ENCODE measurements around the gene MEP1B.
A peak's percentile ranks its signal among the peaks of the same experiment; 100 is the strongest.
"Not testable (repeated sequence)": the region's sequence is repeated elsewhere in the genome, so short reads cannot be mapped to it uniquely, and the experiment has no call there.

Gene MEP1B

DNA sequence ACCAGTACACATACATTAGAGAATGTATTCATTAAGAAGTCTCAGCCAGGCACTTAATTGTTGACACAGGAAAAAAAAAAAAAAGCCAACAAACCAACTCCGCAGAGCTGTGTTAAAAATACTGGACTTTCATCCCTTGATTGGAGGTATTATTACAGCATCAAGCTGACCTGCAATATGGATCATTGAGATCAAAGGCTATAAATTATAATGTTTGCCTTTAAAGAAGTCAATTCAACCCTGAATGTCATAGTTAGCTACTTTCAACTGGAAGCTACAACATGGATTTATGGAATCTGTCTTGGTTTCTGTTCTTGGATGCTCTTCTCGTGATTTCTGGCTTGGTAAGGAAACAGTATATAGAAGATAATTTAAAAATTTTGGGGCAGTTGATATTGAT is at the start of gene MEP1B:
TSS of gene MEP1B (plus strand) at position 250 of the 400 bp plus-strand sequence. CDS start at position 282, 32 bp downstream.
- DNase-seq (ENCODE audit: low read depth): no peak

- DNase-seq (ENCODE audit: low read depth): no peak
Observed at GRCh38 chr18:32148185-32148870, 41.5 kb upstream of the MEP1B start.

DNA sequence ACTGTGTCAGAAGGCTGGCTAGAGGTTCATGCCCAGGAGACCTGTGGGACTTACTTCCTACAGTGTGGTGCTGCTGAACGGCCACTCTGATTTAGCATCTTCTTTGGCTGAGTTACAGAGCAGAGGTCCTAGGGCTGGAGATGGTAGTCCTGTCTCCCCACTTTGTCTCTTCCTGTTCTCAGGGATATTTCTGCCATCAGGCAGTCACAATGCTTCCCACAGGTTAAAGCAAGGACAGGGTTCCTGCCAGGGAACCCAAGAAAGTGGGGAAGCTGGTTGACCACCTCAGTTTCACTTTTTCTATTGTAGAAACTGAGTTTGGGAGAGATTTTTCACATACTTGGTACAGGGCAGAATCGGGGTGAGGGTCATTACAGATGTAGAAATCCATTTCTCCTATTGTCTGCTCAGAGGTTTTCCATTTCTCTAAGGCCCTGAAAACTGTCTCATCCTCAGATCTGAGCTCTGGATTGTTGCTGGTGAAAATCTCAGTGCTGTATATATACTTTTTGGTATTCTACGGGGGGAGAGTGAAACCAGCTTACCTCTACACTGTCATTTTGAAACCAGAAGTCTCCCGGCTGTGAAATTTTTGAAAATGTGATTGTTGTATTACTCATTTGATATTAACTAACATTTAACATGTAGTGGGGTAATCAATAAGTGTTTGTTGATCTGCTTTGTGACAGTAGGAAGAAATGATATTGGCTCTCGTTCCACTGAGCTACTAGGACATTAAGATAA is 37.0 kb upstream of the MEP1B start:
- DNase-seq (ENCODE audit: low read depth): no peak

GRCh38 chr18:32156855-32157254 is 33.0 kb upstream of the MEP1B start:
- no peak for DNase-seq (ENCODE audit: low read depth)

GRCh38 chr18:32157580-32157979 is 32.3 kb upstream of the MEP1B start:
- DNase-seq (ENCODE audit: low read depth): no peak

DNA sequence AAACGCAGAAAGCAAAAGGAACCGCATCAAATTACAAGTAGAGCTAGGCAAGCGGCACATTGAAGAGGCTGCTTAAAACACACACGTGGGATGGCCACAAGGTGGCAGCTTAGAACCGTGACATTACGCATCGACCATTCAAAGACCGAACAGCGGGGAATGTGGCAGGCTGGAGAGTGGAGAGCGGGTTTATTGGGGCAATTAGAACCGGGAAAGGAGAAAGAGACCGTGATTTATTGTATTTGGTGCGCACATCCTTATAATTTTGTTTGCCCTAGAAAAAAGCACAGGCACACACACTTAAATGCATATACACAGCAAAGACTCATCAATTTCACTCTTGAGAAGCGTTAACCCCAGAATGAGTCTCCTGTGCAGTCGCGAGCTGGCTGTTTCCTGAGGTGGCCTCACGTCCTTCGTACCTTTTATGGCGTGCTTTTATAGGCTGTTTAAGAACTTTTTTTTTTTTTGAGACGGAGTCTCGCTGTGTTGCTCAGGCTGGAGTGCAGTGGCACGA is 31.7 kb upstream of the MEP1B start:
- peak; percentile 82 for DNase-seq (ENCODE audit: low read depth)

GRCh38 chr18:32158631-32159030 is 31.2 kb upstream of the MEP1B start:
- DNase-seq (ENCODE audit: low read depth): not testable (repeated sequence)

DNA sequence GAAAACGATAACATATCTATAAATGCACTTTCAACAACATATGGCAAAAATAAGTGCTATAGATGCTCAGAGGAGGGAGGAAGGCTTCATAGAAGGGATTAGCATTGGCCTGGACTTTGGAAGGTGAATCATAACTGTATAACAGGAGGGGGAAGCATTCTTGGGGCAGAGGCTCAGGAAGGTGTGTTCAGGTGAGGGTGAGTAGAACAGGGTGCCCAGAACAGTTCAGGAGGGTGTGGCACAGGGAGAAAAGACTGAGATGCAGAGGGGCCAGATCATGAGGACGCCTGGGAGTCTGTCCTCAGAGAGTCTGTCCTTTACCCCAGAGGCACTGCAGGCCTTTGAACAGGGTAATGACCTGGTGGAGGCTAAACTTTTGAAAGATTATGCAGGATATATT is 29.3 kb upstream of the MEP1B start:
- DNase-seq (ENCODE audit: low read depth): no peak

GRCh38 chr18:32167980-32168730 is 21.7 kb upstream of the MEP1B start:
- DNase-seq (ENCODE audit: low read depth): no peak

DNA sequence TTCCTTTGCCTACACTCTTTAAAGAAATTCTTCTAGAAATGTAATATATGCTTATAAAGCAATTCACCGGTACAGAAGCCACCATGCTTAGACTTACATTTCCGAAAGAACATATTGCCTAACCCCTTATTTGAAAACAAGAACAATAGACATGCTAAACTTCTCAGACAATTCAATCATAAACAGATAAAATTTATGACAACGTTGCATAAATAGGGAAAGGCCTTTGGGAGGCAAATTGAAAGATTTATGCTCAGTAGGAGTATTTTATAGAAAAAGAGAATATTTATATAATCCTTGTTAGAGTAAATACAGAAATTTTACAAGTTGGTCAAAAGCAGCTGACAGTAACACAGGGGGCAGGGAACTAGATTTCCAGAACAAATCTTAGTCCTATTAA is 16.2 kb upstream of the MEP1B start:
- DNase-seq (ENCODE audit: low read depth): no peak

- DNase-seq (ENCODE audit: low read depth): no peak
Observed at GRCh38 chr18:32174719-32175118, 15.1 kb upstream of the MEP1B start.

DNA sequence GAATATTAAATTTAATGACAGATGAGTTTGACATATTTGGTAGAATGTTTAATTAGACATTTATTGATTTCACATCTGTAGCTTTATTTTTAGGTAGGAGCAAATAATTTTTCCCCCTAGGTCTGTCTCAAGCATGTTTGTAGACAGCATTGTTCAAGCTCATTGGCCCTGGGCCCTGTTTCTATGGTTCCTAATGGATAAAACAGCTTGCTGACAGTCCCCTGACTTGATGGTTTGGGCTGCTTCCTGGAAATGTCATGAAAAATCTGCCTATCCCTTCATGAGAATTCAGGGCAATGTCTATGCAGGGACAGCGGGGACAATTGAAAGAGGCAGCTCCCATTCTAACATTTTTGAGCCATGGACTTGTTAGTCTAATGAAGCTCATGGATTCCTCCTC is 14.6 kb upstream of the MEP1B start:
- DNase-seq (ENCODE audit: low read depth): no peak

DNA sequence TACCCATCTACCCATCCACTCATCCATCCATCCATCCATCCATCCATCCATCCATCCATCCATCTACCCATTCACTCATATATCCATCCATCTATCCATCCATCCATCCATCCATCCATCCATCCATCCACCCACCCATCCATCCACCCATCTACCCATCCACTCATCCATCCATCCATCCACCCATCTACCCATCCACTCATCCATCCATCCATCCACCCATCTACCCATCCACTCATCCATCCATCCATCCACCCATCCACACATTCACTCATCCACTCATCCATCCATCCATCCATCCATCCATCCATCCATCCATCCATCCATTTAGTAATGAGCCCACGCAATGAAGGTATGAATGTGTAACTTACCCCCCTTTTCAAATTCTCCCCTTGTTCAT is 13.1 kb upstream of the MEP1B start:
- not testable (repeated sequence) for DNase-seq (ENCODE audit: low read depth)

DNA sequence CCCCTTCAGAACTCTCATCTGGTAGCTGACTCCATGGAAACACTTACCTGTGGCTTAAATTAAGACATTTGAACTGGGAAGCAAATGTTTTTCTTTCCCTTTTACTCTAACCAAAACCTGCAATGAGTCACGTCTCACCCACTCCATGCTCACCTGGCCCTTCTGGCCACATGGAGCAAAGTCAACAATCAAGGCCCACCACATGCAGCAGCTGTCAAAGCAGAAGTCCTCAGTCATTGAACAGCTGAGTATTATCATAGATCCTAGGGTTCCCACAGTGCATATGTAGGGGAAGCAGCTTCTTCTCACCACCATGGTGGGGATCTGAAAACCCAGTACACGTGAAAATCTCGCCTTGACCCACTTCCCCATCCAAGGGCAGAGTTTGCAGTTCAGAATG is 12.3 kb upstream of the MEP1B start:
- DNase-seq (ENCODE audit: low read depth): no peak

GRCh38 chr18:32183503-32183902 is 6.3 kb upstream of the MEP1B start:
- DNase-seq (ENCODE audit: low read depth): no peak

- no peak for DNase-seq (ENCODE audit: low read depth)
Observed at GRCh38 chr18:32190209-32190608, 370 bp downstream of the MEP1B start.

DNA sequence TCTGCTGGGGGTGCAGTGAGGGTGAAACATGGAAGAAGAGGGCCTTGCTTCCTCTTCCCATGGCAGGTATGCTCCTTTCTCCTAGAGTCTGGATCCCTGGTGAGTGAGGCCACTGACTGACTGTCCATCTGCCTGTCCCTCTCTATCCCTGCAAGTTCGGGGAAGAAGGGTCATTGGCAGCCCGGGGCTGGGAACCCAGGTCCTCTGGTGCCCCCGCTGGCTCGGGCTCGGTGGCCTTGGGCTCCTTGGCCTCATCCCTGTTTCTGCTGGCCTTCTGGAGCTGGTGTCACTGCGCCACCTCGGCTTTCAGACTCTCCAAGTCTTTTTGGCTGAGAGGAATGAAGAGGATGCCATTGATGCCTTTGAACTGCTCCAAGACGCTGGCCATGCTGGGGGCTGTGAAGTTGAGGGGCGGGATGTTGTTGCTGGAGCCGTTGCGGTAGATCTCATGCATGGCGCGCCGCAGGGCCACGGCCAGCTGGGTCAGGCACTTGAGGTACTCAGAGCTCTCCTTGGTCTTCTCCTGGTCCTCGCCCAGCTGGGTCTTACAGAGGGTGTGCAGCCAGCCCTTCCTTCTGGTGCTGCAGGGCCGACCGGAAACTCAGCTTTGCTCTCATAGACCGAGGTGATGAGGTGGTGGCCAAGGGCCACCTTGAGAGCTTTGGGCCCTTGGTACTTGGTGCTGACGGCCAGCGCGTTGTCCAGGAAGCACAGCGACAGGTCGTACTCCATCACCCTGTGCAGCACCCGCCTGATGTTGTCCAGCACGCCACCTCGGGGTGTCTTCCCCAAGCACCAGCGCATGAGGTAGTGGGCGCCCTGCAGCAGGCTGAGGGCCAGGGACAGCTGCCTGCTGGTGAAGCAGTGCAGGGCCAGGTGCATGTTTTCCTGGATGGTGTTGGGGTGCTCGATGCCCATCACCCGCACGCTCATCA is 6.3 kb downstream of the MEP1B start:
- DNase-seq (ENCODE audit: low read depth): no peak

DNA sequence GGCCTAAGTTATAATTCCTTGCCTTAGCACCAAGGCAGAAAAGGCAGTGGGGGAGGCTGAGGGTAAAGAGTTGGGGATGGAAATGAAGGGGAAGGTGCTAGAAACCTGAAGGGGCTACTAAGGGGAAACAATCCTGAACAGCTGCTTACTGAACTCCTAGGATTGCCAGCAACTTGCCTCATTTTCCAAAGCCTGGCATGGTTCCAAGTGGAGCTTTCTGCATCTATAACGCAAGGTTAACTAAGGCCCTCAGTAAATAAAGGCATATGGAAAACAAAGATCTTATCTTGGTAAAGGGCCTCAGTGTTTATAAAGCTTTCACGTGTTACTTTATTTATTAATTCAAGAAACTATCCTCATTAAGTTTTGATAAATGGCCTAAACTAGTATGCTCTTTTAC is 10.9 kb downstream of the MEP1B start:
- DNase-seq (ENCODE audit: low read depth): no peak

DNA sequence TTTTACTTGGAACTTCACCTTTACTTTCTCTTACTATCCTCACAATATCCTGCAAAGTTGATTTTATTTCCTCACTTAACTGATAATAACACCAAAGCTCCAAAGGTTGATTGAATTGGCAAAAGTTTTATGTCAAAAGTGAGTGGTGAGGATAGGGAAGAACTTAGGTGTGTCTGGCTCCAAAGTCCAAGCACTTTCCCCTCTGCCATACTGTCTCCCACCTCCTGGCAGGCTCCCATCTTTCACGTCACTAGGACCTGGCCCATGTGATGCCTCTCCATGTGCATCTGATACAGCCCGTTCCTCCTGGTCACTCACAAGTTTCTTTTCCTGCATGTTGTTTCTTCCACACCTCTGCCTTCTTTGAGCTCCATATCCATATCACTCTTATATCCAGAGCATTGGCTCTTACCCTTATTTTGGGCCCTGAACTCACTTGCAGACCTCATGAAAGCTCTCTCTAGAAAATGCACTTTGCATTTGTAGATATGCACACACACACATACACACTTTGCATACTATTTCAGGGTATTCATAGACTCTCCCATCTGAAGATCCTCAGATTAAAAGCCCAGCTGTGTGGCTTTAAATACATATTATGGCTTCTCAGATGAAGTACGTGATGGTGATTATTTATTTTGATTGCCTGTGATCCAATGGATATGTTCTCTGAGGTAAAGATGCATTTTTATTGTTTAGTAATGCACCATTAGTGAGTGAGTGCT is 12.3 kb downstream of the MEP1B start:
- no peak for DNase-seq (ENCODE audit: low read depth)

- DNase-seq (ENCODE audit: low read depth): no peak
Observed at GRCh38 chr18:32208023-32208422, 18.2 kb downstream of the MEP1B start.

DNA sequence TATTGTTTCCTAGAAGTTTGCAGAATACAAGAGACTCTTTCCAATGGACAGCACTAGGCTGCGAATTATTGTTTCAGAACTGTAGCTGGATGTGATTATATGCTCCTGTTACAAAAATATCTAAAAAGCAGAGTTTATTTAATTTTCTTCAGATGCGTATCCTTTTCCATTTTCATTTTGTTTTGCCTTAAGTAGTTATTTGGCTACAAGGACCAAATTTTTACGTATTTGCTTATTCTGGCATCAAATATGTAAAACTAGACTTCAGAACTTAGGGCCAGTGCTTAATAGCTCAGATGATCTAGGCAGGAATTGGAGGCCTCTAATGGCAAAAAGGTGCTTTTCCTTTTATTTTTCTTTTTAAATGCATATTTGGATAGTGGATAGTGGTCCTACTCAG is 18.7 kb downstream of the MEP1B start:
- DNase-seq (ENCODE audit: low read depth): no peak

All from fibroblast of gingiva (primary cell).